NCI-H128 (cell line): Measurements from ENCODE around the gene DEFB129.
"Not testable (repeated sequence)": the region's sequence is repeated elsewhere in the genome, so short reads cannot be mapped to it uniquely, and the experiment has no call there.

Source experiments
- DNase-seq: peaks from one replicate; lab custom pipeline; 2025; ENCODE audit not compliant: unreplicated experiment; lab: John Stamatoyannopoulos, UW

Gene DEFB129, protein sequence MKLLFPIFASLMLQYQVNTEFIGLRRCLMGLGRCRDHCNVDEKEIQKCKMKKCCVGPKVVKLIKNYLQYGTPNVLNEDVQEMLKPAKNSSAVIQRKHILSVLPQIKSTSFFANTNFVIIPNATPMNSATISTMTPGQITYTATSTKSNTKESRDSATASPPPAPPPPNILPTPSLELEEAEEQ

DNA sequence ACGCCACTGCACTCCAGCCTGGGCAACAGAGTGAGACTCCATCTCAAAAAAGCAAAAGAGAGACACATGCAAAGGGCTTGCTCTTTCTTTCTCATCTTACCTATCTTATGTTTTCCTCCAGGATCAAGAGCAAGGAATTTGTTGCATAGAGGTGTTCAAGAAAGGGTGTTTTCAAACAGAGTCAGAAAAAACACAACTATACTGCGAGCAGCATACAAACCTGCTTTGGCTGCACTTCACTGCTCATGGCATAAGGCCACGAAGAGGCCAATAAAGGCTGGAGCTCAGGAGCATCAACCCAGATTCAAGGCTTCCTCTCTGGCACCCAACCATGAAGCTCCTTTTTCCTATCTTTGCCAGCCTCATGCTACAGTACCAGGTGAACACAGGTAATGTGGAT, at the start of gene DEFB129:
Gene DEFB129 (plus strand): TSS at position 301 of the 400 bp plus-strand sequence. CDS start 31 bp downstream, at position 332.
- no peak for DNase-seq

DNA sequence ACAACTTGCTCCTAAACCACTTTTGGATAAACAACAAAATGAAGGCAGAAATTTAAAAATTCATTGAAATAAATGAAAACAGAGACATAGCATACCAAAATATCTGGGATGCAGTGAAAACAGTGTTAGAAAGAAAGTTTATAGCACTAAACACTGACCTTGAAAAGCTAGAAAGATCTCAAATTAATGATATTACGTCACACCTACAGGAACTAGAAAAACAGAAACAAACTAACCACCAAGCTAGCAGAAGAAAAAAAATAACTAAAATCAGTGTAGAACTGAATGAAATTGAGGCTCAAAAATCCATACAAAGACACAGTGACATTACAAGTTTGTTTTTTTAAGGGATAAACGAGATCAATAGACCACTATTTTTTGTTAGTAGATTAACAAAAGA, 42.8 kb upstream of the DEFB129 start:
- DNase-seq = no peak

DNA sequence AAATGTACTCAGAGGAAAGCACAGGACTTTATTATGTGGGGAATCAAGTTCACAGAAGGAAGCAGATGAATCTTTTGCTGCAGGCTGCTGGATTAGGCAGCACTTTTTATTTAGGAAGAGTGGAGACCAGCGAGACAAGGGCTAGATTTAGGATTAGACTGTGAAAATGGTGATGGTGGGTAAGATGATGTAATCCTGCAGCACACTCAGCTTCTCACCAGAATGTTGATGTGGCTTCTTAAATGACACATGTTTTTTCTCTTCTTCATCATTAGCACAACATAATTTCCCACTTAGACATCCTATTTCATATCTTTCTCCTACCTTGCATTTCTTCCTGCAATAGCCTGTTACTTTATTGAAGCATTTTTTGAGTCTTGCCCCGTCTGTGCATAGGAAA, 39.3 kb upstream of the DEFB129 start:
- no peak for DNase-seq

DNA sequence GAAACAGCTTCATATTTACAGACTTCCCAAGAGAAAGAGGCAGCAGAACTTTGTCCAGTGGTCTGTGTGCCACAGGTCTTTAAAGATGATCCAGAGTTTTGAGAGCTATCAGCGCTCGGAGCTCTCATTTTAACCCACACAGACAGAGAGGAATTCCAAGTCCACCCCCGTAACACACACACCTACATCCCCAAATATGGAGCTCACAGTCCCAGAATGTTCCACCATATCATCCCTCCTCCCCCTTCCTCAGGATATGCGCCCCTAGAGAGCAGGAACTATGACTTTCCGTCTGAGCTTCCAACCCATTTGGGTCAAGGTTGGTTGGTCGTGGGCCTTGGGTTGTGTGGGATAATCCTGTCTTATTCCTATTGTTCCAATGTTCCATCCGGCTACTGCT, 37.4 kb upstream of the DEFB129 start, which contains the start of gene DEFB128:
Gene DEFB128 (minus strand): TSS at position 101 of the 400 bp plus-strand sequence. CDS start 88 bp downstream, at position 13.
- no peak for DNase-seq

DNA sequence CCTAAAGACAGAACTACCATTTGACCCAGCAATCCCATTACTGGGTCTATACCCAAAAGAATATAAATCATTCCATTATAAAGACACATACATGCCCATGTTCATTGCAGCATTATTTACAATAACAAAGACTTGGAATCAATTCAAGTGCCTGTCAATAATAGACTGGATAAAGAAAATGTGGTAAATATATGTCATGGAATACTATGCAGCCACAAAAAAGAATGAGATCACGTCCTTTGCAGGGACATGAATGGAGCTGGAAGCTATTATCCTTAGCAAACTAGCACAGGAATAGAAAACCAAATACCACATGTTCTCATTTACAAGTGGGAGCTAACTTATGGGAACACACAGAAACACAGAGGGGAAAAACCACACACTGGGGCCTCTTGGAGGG, 28.8 kb upstream of the DEFB129 start:
- no peak for DNase-seq

DNA sequence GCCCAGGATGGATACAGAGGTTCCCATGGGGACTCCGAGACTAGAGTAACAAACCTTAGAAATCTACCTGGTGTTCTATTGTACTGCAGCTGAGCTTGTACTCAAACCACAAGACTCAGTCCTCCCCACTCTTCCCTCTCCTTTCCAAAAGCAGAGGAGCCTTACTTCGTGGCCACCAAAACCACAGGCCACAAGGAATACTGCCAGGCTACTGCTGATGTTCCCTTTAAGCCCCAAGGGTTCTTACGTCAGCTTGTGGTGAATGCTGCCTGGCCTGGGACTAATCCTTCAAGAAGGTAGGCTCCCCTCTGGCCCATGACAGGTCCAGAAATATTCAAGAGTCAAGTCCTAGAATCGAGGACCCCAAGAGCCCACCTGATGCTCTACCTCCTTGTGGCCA, 27.1 kb upstream of the DEFB129 start:
- no peak for DNase-seq

DNA sequence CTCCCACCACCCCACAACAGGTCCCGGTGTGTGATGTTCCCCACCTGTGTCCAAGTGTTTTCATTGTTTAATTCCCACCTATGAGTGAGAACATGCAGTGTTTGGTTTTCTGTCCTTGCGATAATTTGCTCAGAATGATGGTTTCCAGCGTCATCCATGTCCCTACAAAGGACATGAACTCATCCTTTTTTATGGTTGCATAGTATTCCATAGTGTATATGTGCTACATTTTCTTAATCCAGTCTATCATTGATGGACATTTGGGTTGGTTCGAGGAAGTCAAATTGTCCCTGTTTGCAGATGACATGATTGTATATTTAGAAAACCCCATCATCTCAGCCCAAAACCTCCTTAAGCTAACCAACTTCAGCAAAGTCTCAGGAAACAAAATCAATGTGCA, 23.4 kb upstream of the DEFB129 start:
- not testable (repeated sequence) for DNase-seq

DNA sequence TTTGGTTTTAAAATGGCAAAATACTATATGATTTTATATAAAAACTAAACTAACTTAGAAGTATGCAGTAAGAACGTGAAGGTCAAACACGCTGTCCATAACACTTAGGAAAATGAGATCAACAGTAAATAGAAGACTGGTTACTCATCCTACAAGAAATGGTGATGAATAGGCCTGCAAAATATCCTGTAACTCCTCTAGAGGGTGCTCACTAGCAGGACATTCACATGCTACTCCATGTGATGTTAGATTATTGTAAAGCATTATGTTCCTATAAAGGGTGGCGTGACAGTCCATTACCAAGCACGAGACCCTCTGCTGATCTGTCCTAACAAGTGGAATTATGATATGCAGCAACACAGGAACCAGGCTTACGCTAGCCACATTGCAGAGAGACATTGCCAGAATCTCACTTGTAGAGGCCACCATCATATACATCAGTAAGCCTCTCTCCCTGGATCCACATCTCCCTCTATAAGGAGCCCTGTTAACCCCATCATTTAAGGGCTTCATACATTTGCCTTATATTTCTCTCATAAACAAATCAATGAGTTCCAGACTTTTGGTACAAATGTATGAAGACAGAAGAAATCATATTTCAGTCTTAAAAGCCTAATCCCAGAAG, 18.0 kb upstream of the DEFB129 start:
- no peak for DNase-seq

DNA sequence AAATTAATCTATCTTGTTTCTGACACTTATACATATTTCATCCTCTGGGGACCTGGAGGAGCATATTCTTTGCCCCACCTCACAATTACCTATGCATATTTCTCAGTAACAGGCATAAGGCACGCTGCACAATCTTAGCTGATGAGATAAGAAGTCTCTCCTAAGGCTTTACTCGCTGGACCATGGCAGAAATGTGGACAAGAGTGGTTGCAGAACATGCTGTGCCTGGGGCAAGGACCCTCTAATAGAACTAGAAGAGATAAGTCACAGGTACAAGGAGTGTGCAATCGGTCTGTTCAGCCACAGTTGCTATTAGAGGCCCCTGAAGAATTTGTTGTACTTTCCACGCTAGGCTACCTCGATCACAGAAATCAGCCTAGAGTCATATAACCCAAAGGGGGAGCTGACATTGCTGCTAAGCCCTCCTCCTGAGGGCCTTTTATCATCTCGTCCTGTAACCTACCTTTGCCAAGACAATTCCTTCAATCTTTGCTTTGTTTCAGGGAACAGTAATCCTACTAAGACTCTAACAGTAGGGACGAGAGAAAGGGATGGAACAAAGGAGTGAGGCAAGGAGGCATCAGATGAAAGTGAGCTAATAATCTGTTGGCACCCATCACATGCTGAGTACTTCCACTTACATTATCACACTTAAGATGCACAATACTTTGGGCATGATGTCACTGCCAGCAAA, 16.1 kb upstream of the DEFB129 start:
- DNase-seq = no peak

DNA sequence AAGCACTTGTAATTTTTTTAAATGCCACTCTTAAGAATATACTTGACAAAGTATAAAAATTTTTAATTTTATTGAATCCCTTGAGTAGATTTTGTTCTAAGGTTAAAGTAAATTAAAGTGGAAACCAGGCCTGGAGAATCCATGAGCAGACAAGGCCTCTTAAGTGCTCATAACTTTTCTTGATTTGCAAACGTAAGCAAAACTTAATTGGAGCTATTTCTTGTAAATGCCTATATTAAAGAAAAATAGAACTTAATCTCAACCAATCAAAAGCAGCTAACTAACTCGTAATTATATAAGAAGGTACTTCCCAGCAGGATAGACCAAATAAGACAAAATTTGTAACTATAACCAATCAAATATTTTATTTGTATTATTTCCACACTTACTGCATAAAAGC, 12.7 kb upstream of the DEFB129 start:
- no peak for DNase-seq

DNA sequence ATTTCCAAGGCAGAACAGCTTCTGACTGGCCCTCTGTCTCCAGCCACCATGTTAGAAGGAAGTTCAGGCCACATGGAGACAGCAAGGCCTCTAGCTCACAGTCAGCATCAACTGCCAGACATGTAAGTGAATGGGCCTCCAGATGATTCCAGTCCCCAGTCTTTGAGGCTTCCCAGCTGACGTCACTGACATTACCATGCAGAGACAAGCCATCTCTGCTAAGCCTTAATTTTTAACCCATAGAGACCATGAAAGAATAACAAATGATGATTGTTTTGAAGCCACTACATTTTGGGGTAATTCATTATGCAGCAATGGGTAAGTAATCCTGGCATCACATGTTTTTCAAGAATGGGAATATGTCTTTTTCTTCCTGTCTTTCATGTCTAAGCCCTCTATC, 11.3 kb upstream of the DEFB129 start:
- no peak for DNase-seq

DNA sequence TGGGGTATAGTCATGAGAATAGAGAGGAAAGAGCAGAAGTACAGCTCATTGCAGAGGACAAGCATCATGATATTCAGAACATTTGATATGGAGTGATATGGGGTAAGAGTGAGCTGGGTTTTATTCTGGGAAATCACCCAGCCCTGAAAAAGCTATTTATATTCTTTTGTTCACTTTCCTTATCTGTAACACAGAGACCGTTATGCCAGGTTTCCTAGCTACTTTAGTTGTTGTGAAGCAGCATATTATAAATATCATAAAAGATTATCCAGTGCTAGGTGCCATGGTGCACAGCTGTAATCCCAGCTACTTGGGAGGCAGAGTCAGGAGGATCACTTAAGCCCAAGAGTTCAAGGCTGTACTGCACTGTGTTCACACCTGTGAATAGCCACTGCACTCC, 9.8 kb upstream of the DEFB129 start:
- no peak for DNase-seq

DNA sequence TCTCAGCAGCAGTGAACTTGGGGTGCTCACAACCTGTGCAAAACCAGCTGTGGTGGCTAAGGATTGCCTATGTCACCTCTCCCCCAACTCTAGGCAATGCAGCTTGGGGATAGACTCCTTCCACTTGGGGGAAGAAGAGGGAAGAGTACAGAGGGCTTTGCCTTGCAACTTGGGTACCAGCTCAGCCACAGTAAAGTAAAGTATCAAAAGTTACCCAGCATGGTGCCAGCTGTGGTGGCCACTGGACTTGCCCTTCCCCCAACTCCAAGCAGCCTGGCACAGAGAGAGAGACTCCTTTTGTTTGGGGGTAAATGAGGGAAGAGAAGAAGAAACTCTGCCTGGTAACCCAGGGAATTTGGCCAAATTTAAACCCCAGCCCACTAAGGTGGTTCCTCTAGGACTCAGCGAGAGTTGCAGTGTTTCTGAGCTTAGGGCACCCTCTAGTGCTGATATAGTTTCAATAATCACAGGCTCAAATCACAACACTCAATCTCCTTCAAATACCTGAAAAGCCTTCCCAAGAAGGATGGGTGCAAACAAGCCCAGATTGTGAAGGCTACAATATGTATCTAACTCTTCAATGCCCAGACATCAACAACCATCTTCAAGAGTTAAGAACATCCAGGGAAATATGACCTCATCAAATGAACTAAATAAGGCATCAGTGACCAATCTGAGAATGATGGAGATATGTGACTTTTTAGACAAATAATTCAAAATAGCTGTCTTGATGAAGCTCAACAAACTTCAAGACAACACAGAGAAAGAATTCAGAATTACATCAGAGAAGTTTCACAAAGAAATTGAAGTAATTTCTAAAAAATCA, 7.6 kb upstream of the DEFB129 start:
- DNase-seq = no peak

DNA sequence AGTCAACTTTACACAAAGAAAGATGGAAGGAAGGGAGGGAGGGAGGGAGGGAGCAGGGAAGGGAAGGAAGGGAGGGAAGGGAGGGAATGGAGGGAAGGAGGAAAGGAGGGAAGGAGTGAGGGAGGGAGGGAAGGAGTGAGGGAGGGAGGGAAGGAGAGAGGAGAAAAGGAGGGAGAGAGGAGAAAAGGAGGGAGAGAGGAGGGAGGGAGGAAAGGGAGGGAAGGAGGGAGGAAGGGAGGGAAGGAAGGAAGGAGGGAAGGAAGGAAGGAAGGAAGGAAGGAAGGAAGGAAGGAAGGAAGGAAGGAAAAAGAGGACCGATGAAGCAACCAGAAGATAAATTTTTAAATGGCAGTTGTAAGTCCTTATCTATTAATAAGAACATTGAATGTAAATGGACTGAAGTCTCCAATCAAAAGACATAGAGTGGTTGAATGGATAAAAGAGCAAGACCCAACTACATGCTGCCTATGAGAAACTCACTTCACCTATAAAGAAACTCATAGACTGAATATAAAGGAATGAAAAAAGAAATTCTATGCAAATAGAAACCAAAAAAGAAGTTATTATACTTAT, 5.7 kb upstream of the DEFB129 start:
- DNase-seq = no peak

DNA sequence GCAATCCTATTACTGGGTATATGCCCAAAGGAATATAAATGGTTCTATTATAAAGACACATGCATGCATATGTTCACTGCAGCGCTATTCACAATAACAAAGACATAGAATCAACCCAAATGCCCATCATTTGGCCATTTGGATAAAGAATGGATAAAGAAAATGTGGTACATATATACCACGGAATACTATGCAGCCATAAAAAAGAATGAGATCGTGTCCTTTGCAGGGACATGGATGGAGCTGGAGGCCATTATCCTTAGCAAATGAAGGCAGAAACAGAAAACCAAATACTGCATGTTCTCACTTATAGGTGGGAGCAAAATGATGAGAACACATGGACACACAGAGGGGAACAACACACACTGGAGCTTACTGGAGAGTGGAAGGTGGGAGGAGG, 1.2 kb upstream of the DEFB129 start:
- DNase-seq = not testable (repeated sequence)

DNA sequence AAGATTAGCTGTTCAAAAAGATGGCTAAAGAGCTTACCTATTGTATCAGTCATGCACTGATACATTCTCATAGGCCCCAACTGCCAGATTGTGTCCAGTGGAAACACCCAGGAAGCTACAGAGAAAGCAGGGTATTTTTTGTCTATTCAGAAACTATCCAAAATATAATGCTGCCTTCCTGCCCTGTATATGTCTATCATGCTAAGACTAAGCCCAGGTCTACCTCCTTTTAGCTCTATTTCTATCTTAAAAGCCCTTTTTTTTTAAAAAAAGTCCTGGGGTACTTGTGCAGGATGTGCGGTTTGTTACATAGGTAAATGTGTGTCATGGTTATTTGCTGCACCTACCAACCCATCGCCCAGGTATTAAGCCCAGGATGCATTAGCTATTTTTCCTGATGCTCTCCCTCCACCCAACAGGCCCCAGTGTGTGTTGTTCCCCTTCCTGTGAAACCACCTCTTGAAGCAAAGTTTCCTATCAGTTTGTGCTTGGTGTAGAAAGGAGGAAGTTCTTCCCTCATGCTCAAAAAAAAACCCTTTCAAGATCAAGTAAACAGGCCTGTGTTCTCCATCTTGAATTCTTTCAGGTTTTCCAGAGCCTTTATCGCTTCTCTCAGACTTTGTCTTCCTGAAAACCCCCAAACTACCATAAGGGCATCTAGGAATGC, 514 bp downstream of the DEFB129 start:
- no peak for DNase-seq

DNA sequence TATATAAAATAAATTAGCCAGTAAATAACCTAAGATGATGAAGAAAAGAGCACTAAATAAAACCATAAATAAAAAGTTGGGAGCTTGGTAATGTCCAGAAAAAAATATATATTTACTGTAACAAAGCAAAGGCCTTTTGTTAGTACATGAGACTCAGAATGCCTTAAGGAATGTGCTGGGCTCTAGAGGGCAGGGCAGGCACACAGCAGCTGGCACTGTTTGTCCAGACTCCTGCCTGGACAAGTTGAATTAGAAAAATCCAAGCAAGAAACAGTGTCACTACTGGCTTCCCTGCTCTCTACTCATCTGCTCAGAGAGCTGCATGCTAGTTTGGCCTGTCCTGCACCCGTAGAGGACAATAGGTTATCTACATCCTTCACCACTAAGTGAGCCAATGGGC, 8.8 kb downstream of the DEFB129 start:
- no peak for DNase-seq

DNA sequence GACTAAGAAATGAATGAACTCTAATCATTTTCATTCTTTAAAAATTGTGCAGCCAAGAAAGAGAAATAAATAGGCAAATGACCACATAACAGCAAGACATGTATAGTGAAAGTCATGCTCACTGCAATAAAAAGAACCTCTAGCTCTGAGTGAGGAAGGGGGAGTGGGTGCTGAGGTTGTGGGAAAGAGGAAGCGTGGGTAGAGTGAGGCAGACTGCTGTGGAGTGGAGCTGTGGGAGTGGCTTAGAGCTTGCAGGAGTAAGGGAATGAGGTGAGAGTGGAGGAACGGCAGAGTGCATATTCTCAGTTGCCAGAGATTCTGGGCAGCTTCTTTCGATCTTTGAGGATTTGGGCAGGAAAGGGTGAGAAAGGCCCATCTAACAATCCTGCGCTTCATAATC, 10.4 kb downstream of the DEFB129 start:
- no peak for DNase-seq

DNA sequence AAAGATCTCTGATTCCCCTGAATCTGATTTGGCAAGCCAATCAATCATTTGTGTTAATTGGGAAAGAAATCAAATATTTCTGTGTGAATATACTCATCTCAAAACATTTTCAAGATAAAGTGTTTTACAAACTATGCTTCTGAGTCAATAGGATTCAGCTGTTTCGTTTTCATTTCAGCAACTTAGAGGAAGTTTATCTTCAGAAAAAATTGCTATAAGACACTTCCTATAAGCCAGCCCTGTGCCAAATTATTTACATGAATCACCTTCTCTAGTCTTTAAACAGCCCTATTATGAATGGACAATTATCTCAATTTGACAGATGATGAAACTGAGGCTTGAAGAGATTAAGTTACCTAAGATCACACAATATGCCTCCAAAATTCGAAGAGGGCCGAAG, 10.9 kb downstream of the DEFB129 start:
- DNase-seq = no peak

DNA sequence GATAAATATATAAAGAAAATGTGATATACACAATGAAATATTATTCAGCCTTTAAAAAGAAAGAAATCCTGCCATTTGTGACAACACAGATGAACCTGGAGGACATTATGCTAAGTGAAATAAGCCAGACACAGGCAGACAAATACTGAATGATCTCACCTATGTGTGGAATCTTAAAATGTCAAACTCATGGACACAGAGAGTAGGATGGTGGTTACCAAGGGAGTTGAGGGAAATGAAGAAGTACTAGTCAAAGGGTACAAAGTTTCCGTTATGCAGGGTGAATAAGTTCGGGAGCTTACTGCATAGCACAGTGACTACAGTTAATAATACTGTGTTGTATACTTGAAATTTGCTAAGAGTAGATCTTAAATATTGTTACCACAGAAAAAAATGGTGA, 15.8 kb downstream of the DEFB129 start:
- no peak for DNase-seq

DNA sequence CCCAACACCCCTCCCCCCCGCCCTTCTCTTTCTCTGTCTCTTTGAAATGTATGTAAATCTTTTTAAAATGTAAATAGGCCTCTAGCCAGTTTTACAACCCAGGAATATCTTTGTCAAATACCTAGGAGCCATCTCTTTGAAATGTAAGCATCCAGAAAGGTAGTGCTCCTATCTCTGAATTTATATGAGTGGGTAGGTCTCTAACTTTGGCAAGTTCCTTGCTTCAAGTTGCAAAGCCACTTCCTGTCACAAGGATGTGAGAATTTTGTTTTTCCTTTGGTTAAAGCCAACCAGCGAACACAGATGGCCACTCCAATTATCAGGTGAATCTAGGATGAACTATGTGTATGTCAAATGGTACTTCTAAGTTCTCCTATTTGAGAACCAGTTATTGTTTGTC, 24.3 kb downstream of the DEFB129 start:
- DNase-seq = no peak
